ENCODE data around the gene NRSN2. TPM values are rescaled to one million over a fixed set of nuclear protein-coding genes. Genes with fewer than 3 reads are reported as not detected.
A peak's percentile ranks its signal among the peaks of the same experiment; 100 is the strongest.
"Not testable (repeated sequence)": the region's sequence is repeated elsewhere in the genome, so short reads cannot be mapped to it uniquely, and the experiment has no call there.

NRSN2 gene
- total RNA-seq, 2 experiments from 2014 or later: 9.5 to 9.7 TPM

DNA sequence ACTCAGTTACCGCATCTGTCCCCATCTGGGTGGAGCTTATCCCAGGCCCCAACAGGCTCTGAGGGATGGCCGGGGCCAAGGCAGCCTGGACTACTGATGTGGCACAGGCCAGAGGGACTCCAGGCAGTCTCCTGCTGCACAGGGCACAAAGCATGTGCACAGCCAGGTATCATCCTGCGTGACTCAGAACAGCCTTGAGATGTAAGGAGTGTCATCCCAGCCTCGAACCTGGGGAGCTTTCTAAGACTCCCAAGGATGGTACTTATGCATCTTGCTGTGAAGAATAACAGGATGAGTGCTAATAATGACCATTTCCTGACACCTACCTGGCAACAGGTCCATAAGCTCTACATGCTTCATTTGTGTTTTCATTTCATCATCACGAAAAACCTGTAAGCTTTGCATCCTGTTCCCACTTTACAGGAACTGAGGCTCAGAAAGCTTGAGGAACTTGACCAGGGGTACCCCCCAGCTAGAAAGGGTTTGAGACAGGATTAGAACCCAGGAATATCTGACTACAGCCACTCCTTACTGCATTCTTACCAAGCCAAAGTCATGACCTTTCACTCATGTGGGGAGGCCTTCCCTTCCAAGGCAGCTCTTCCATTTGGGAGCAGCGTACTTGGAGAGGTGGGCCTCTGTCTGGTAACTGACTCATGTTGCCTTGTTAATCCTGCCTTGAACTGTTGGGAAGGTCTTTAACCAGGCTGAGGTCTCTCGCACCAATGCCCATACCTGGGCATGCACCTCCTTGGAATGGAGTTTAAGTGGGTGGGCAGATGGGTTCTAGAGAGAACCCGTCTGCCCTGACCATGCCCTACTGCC, 35.6 kb downstream of the NRSN2 start:
- POLR2A ChIA-PET: interaction anchor here (1.0 to 1.6 kb wide), 3 partner anchors 18 to 63 kb away, joined by 3 to 6 read pairs (median 4); no protein-coding TSS in a partner anchor
- Mint-ChIP-seq H3K27me3 (no peaks in the 10 kb centered on the region), H3K27ac (peak overlapping the region; percentile 84), H3K4me1 (ENCODE audit: low read depth) (peaks cover 13% of the 10 kb centered on the region), H3K9me3 (no peaks in the 10 kb centered on the region), H3K36me3 (peaks cover 13% of the 10 kb centered on the region), H3K4me3 (peak overlapping the region; percentile 76)
- DNase-seq: no peak
- CTCF ChIA-PET: interaction anchor here (1.4 kb wide), 1 partner anchor 28 kb away, joined by 7 read pairs; no protein-coding TSS in a partner anchor
- intact Hi-C loops (cut with micrococcal nuclease): loop anchor here (1.0 to 5.0 kb wide), 3 partner anchors 26 to 50 kb away; partner anchors contain the start of gene RBCK1

DNA sequence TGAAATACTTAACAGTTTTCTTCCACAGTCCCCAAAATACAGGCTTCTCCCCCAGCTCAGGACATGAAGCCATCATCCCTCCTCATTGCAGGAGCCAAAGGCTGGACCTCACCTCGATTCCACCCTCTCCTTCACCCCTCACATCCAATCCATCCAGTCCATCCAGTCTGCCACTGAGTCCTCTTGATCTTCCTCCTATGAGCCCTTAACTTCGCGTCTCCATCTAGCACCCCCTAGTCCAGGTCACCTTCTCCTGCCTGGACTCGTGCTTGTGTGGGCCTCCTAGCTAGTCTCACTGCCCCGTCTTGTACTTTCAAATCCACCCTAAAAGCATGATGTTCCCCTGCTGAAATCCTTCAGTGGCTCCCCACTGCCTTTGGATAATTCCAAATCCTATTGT, 37.0 kb downstream of the NRSN2 start:
- Mint-ChIP-seq H3K4me3 (no peak overlapping the region), H3K9me3 (no peaks in the 10 kb centered on the region), H3K36me3 (peaks cover 26% of the 10 kb centered on the region), H3K4me1 (ENCODE audit: low read depth) (peaks cover 13% of the 10 kb centered on the region), H3K27me3 (no peaks in the 10 kb centered on the region), H3K27ac (no peak overlapping the region)
- CTCF ChIA-PET: no interaction called here
- no peak for DNase-seq
- POLR2A ChIA-PET: interaction anchor here (1.6 kb wide), 1 partner anchor 17 kb away, joined by 4 read pairs; no protein-coding TSS in a partner anchor
- intact Hi-C loops (cut with micrococcal nuclease): loop anchor here (2.0 to 5.0 kb wide), 2 partner anchors 29 to 48 kb away; no protein-coding TSS in a partner anchor

DNA sequence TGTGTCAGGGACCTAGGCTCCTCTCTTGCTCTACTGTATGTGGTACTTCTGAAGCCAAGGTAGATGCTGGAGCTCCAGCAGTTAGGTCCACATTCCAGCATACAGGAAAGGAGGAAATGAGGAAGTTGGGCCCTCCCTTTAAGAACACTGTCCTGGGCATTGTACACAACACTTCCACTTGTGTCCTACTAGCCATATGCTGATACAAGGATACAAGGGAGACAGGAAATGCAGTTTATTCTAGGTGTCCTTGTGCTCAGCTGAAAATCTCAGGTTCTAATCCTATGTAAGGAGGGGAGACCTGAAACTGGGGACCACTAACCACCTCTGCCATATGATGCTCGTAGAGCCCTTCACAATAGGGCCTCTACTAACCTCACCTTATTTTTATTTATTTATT, 37.8 kb downstream of the NRSN2 start:
- H3K36me3 Mint-ChIP-seq: peaks cover 31% of the 10 kb centered on the region
- no peak overlapping the region for H3K4me3 Mint-ChIP-seq
- no peaks in the 10 kb centered on the region for H3K9me3 Mint-ChIP-seq
- no peak overlapping the region for H3K27ac Mint-ChIP-seq
- CTCF ChIA-PET: no interaction called here
- intact Hi-C loops (cut with micrococcal nuclease): loop anchor here (5.0 kb wide), 1 partner anchor 48 kb away; no protein-coding TSS in a partner anchor
- H3K4me1 Mint-ChIP-seq (ENCODE audit: low read depth): peaks cover 13% of the 10 kb centered on the region
- H3K27me3 Mint-ChIP-seq: no peaks in the 10 kb centered on the region
- POLR2A ChIA-PET: no interaction called here
- DNase-seq: no peak

DNA sequence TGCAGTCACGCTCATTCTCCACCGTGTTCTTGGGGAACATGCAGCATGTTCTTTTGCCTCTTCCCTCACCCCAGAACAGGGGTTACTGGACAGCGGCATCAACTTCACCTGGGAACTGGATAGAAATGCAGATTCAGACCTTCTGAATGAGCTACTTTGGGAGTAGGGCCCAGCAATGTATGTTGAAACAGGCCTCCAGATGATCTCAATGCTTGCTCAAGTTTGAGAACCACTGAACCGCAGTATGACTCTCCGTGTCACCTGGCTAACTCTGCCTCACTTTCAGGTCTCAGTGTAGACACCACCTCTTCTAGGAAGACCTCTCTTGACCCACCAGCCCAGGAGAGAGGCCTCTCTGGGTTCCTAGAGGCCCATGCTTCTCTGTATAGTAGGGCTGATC, 38.5 kb downstream of the NRSN2 start:
- Mint-ChIP-seq H3K27me3 (no peaks in the 10 kb centered on the region), H3K9me3 (no peaks in the 10 kb centered on the region), H3K36me3 (peaks cover 35% of the 10 kb centered on the region), H3K27ac (no peak overlapping the region), H3K4me1 (ENCODE audit: low read depth) (peaks cover 13% of the 10 kb centered on the region), H3K4me3 (no peak overlapping the region)
- POLR2A ChIA-PET: interaction anchor here (1.3 kb wide), 1 partner anchor 13 kb away, joined by 5 read pairs; no protein-coding TSS in a partner anchor
- CTCF ChIA-PET: no interaction called here
- DNase-seq: no peak
- intact Hi-C loops (cut with micrococcal nuclease): no loop called here

GRCh38 chr20:386634-387033, 39.7 kb downstream of the NRSN2 start:
- H3K4me3 Mint-ChIP-seq; H3K27me3 Mint-ChIP-seq; intact Hi-C loops (cut with micrococcal nuclease); H3K9me3 Mint-ChIP-seq; H3K27ac Mint-ChIP-seq; CTCF ChIA-PET; DNase-seq: not testable (repeated sequence)
- Mint-ChIP-seq H3K36me3 (peaks cover 44% of the 10 kb centered on the region), H3K4me1 (ENCODE audit: low read depth) (peaks cover 13% of the 10 kb centered on the region)
- POLR2A ChIA-PET: interaction anchor here (1.3 kb wide), 1 partner anchor 12 kb away, joined by 5 read pairs; no protein-coding TSS in a partner anchor

GRCh38 chr20:387520-387919, 40.6 kb downstream of the NRSN2 start:
- Mint-ChIP-seq H3K36me3 (peaks cover 47% of the 10 kb centered on the region), H3K9me3 (no peaks in the 10 kb centered on the region), H3K4me3 (no peak overlapping the region), H3K27ac (no peak overlapping the region), H3K4me1 (ENCODE audit: low read depth) (peaks cover 6% of the 10 kb centered on the region), H3K27me3 (no peaks in the 10 kb centered on the region)
- intact Hi-C loops (cut with micrococcal nuclease): no loop called here
- CTCF ChIA-PET: no interaction called here
- DNase-seq: no peak
- POLR2A ChIA-PET: no interaction called here

- ChIA-PET POLR2A (no interaction called here), CTCF (no interaction called here)
- no peak for DNase-seq
- peaks cover 52% of the 10 kb centered on the region for H3K36me3 Mint-ChIP-seq
- no peaks in the 10 kb centered on the region for H3K27me3 Mint-ChIP-seq
- intact Hi-C loops (cut with micrococcal nuclease): no loop called here
- no peak overlapping the region for H3K27ac Mint-ChIP-seq
- H3K4me1 Mint-ChIP-seq (ENCODE audit: low read depth): peaks cover 3% of the 10 kb centered on the region
- H3K9me3 Mint-ChIP-seq: no peaks in the 10 kb centered on the region
- H3K4me3 Mint-ChIP-seq: no peak overlapping the region
Measured at GRCh38 chr20:388034-388994, 41.4 kb downstream of the NRSN2 start.

DNA sequence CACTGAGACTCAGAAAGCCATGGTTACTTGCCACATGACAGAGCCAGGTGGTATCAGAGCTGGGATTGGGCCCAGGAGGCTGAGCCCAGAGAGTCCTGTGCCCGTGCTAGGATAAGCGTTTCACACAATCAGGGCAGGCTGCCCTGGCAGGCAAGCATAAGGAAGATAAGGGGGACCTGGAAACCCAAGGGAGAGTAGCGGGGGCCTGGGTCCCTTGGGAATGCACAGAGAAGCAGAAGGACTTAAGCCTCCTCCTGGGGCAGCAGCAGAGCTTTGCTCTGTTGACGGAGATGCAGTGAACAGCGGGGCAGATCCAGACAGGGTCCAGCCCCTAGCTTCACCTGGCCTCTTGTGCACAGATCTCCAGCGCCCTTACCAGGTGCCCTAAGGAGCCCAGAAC, 42.3 kb downstream of the NRSN2 start:
- CTCF ChIA-PET: no interaction called here
- no peaks in the 10 kb centered on the region for H3K27me3 Mint-ChIP-seq
- no peak overlapping the region for H3K4me3 Mint-ChIP-seq
- H3K9me3 Mint-ChIP-seq: no peaks in the 10 kb centered on the region
- POLR2A ChIA-PET: no interaction called here
- H3K27ac Mint-ChIP-seq: no peak overlapping the region
- H3K4me1 Mint-ChIP-seq (ENCODE audit: low read depth): no peaks in the 10 kb centered on the region
- H3K36me3 Mint-ChIP-seq: peaks cover 56% of the 10 kb centered on the region
- no peak for DNase-seq
- intact Hi-C loops (cut with micrococcal nuclease): no loop called here

DNA sequence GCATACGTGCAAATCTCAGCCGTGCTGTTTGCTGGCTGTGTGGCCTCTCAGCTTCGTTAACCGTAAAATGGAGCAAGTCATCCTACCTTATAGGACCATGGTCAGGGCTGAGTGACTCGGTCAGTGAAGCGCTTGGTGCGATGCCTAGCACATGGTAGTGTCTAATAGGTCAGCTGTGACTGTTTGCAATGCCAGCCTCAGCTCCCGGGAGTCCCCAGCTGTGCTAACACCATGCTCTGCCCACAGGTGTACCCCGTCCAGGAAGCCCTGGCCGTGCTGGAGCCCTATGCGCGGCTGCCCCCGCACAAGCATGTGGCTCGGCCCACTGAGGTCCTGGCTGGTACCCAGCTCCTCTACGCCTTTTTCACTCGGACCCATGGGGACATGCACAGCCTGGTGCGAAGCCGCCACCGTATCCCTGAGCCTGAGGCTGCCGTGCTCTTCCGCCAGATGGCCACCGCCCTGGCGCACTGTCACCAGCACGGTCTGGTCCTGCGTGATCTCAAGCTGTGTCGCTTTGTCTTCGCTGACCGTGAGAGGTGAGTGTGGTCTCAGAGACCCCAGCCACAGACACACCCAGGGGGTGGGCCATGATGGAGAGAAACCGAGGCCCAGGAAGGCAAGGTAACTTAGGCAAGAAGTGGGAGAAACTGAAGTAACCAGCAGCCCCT, 44.3 kb downstream of the NRSN2 start:
- peaks cover 54% of the 10 kb centered on the region for H3K36me3 Mint-ChIP-seq
- intact Hi-C loops (cut with micrococcal nuclease): no loop called here
- no peak for DNase-seq
- no peaks in the 10 kb centered on the region for H3K27me3 Mint-ChIP-seq
- H3K4me3 Mint-ChIP-seq: no peak overlapping the region
- POLR2A ChIA-PET: no interaction called here
- CTCF ChIA-PET: no interaction called here
- no peaks in the 10 kb centered on the region for H3K9me3 Mint-ChIP-seq
- no peak overlapping the region for H3K27ac Mint-ChIP-seq
- H3K4me1 Mint-ChIP-seq (ENCODE audit: low read depth): no peaks in the 10 kb centered on the region

GRCh38 chr20:393296-393695, 46.4 kb downstream of the NRSN2 start:
- DNase-seq; CTCF ChIA-PET; H3K27me3 Mint-ChIP-seq; POLR2A ChIA-PET; H3K9me3 Mint-ChIP-seq; H3K4me3 Mint-ChIP-seq; H3K4me1 Mint-ChIP-seq (ENCODE audit: low read depth); intact Hi-C loops (cut with micrococcal nuclease); H3K27ac Mint-ChIP-seq: not testable (repeated sequence)
- H3K36me3 Mint-ChIP-seq: peaks cover 56% of the 10 kb centered on the region

- no peaks in the 10 kb centered on the region for H3K4me1 Mint-ChIP-seq (ENCODE audit: low read depth)
- no peak overlapping the region for H3K27ac Mint-ChIP-seq
- CTCF ChIA-PET: interaction anchor here (1.0 to 1.2 kb wide), 2 partner anchors 41 to 66 kb away, joined by 3 read pairs; no protein-coding TSS in a partner anchor
- no peaks in the 10 kb centered on the region for H3K9me3 Mint-ChIP-seq
- POLR2A ChIA-PET: no interaction called here
- no peak overlapping the region for H3K4me3 Mint-ChIP-seq
- H3K27me3 Mint-ChIP-seq: no peaks in the 10 kb centered on the region
- intact Hi-C loops (cut with micrococcal nuclease): no loop called here
- DNase-seq: no peak
- peaks cover 36% of the 10 kb centered on the region for H3K36me3 Mint-ChIP-seq
Measured at GRCh38 chr20:396252-396618, 49.3 kb downstream of the NRSN2 start.

Measured in activated CD4-positive, alpha-beta memory T cell treated with anti-CD3 and anti-CD28 coated beads for 36 hours (primary cell).